ENCODE results near the gene TOR1AIP1.

DNA sequence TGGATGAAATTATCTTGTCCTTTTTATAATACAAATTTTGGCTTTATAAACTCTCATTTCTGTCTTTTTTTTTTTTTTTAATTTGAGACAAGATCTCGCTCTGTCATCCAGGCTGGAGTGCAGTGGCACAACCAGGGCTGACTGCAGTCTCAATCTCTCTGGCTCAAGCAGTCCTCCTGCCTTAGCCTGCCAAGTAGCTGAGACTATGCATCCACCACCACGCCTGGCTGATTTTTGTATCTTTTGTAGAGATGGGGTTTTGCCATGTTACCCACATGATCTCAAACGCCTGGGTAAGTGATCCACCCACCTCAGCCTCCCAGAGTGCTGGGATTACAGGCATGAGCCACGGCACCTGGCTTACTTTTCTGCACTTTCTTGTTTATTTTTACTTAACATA is 7.5 kb downstream of the TOR1AIP1 start:
- TF ChIP-seq, protein P1, sequence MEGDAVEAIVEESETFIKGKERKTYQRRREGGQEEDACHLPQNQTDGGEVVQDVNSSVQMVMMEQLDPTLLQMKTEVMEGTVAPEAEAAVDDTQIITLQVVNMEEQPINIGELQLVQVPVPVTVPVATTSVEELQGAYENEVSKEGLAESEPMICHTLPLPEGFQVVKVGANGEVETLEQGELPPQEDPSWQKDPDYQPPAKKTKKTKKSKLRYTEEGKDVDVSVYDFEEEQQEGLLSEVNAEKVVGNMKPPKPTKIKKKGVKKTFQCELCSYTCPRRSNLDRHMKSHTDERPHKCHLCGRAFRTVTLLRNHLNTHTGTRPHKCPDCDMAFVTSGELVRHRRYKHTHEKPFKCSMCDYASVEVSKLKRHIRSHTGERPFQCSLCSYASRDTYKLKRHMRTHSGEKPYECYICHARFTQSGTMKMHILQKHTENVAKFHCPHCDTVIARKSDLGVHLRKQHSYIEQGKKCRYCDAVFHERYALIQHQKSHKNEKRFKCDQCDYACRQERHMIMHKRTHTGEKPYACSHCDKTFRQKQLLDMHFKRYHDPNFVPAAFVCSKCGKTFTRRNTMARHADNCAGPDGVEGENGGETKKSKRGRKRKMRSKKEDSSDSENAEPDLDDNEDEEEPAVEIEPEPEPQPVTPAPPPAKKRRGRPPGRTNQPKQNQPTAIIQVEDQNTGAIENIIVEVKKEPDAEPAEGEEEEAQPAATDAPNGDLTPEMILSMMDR (IDR thresholded peaks at IDR 0.05; ENCODE audit: low read depth, low read length, poor library complexity, severe bottlenecking) = no peak
- no peak for TF ChIP-seq EZH2phosphoT487 (IDR thresholded peaks at IDR 0.05; ENCODE audit: borderline replicate concordance, low read length)

Measured in DOHH2 (cell line).